ENCODE data around the gene MRPL33.

MRPL33 gene

DNA sequence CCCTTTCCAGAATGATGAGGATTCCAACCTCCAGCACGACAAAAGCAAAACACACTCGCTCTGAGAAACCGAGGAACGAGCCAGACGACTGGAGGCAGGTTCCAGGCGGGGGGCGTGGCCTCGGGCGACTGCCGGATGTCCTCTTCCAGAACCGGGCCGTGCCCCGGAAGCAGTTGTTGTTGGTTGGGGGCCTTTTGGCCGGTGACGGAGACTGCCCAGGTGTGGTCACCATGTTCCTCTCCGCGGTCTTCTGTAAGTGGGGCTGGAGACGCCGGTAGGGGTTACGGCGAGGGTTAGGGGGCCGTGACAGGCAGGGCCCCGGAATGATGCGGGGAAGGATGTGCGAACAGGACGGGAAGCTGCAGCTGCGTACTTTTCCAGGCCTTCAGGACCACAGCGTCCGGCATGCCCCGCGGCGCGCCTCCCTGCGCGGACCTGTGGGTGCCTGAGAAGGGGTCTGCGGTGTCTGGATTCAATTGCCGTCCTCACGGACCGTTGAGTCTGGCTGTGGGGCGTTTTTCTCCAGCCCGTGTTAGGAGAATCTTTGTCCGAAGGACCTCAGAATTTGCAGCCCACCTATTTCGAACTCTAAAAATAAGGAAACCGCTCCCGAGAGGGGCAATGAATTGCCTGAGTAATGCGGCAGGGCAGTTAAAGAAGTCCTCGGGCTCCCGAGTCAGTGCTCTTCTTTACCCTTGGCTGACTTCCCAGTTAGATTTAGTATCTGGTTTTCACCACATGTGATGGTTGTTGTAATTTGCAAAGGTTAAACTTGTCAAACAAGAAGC lies at the start of gene MRPL33:
MRPL33 (plus strand) TSS at position 172 of the 788 bp plus-strand sequence; CDS start at position 231, 59 bp downstream.
- peak; percentile 85 for DNase-seq (ENCODE audit: low read depth)
- TF ChIP-seq, protein P1, sequence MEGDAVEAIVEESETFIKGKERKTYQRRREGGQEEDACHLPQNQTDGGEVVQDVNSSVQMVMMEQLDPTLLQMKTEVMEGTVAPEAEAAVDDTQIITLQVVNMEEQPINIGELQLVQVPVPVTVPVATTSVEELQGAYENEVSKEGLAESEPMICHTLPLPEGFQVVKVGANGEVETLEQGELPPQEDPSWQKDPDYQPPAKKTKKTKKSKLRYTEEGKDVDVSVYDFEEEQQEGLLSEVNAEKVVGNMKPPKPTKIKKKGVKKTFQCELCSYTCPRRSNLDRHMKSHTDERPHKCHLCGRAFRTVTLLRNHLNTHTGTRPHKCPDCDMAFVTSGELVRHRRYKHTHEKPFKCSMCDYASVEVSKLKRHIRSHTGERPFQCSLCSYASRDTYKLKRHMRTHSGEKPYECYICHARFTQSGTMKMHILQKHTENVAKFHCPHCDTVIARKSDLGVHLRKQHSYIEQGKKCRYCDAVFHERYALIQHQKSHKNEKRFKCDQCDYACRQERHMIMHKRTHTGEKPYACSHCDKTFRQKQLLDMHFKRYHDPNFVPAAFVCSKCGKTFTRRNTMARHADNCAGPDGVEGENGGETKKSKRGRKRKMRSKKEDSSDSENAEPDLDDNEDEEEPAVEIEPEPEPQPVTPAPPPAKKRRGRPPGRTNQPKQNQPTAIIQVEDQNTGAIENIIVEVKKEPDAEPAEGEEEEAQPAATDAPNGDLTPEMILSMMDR (conservative IDR thresholded peaks at IDR 0.05; ENCODE audit: control insufficient read depth, insufficient read depth, low read depth, low read length): no peak
- H3K4me3 ChIP-seq (ENCODE audit: control insufficient read depth, low read depth, low read length): peak within 1 kb of the TSS; percentile 94

DNA sequence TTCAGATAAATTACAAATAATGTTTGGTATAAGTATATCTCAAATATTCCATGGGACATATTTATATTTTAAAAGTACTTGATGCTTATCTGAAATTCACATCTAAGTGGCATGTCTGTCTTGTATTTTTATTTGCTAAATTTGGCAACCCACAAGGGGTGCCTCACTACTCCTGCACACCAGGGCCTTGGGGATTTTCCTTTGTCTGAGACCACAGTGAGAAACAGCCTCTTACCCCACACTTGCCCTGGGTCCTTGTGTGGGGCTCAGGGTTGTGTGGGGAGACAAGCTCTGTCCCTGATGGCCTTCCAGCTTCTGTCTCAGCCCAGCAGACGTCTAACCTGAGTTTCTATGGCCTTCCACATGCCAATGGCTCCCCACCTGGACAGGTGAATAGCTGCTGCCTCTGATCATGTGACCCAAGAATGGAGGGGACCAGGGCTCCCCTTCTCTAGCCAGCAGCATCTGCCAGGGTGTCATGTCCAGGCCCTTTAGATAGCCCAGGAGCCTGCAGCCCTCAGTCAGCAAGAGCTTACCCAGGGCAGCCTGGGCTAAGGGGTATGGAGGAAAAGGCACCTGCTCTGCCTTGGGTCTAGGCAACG lies 49.5 kb upstream of the MRPL33 start:
- TF ChIP-seq, protein P1 (conservative IDR thresholded peaks at IDR 0.05; ENCODE audit: control insufficient read depth, insufficient read depth, low read depth, low read length): no peak
- no peak overlapping the region for H3K4me3 ChIP-seq (ENCODE audit: control insufficient read depth, low read depth, low read length)
- DNase-seq (ENCODE audit: low read depth): no peak

DNA sequence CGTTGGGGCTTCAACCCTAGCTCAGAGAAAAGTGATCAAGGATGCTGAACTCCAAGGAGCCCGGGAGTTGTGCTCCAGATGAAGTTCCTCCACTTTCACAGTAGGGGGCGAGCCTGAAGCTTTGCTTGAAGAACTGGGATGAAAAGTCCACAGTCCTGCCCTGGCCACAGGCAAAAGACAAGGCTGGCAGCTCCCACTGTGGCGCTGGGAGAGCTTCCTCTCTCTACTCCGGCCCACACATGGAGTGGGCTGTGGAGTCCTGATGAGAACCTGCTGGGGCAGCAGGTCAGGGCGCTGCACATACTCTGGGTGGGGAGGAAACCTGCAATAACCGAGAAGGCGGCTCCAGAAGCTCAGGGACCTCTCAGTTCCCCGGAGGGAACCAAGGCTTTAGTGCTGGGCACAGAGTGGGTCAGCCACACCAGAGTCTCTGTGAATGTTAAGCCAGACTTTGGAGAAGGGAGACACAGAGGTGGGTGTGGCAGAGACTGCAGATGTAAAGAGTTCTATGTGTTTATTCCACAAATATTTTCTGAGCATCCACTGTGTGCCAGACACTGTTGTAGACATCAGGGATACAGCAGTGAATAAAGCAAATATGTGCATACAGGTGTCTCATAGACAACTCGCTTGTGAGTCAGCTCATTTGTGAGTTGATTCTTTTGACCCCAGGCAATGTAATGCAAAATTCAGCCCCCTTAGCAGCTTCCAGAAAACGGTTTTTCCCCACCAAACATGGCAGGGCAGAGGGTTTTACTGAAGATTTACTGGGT lies 48.0 kb upstream of the MRPL33 start:
- H3K4me3 ChIP-seq (ENCODE audit: control insufficient read depth, low read depth, low read length): no peak overlapping the region
- DNase-seq (ENCODE audit: low read depth): peak; percentile 78
- TF ChIP-seq, protein P1 (conservative IDR thresholded peaks at IDR 0.05; ENCODE audit: control insufficient read depth, insufficient read depth, low read depth, low read length): peak; percentile 88

DNA sequence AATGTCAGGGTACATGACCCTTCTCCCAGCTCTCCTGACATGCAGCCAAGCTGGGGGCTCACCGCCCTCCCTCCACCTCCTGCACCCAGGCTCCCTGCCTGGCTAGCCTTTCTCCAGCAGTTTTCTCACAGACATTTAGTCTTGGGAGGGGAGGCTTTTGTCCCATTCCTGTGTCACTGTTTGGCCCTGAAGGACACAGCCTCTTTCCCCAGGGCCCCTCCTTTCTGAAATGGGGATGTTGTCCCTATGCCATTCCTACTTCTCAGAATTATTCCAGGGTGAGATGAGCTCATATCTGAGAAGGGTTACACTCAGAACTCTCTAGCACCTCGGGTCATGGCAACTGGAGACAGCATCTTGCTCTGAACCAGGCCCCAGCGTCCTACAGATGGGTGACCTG lies 47.3 kb upstream of the MRPL33 start:
- no peak for DNase-seq (ENCODE audit: low read depth)
- TF ChIP-seq, protein P1 (conservative IDR thresholded peaks at IDR 0.05; ENCODE audit: control insufficient read depth, insufficient read depth, low read depth, low read length): no peak
- no peak overlapping the region for H3K4me3 ChIP-seq (ENCODE audit: control insufficient read depth, low read depth, low read length)

DNA sequence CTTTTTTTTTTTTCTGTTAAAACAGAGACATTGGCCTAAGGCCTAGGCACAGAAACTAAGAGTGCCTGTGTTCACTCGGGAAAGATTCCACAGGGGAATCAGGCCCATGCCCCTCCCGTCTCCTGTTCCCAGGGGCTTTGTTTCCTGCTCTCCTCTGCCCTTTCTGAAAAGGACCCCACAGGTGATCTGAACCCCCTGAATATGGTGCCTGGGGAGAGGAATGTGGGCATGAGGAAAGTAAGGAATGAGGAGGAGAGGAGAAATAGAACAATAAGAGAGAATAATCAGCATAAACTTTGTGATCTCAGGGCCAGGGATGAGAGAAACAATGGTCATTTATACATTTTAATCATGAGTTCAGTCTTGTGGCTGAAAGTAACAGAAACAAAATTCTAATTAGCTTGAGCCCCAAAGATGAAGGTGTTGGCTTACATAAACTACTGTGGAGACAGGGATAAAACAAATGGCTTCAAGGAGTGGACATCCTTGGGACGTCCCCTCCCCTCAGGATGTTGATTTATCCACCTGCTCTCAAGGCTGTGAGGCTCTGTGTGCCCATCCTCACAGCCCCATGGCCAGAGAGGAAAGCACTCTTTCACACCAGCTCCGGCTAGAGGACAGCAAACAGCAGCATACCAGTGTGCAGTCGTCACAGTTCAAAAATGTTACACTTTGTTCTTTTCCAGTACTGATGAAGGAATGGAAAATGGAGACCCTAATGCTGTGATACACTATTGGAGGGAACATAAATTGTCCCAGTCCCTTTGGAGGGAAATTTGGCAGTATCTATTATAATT lies 46.4 kb upstream of the MRPL33 start:
- TF ChIP-seq, protein P1 (conservative IDR thresholded peaks at IDR 0.05; ENCODE audit: control insufficient read depth, insufficient read depth, low read depth, low read length): no peak
- no peak overlapping the region for H3K4me3 ChIP-seq (ENCODE audit: control insufficient read depth, low read depth, low read length)
- DNase-seq (ENCODE audit: low read depth): peak; percentile 49

DNA sequence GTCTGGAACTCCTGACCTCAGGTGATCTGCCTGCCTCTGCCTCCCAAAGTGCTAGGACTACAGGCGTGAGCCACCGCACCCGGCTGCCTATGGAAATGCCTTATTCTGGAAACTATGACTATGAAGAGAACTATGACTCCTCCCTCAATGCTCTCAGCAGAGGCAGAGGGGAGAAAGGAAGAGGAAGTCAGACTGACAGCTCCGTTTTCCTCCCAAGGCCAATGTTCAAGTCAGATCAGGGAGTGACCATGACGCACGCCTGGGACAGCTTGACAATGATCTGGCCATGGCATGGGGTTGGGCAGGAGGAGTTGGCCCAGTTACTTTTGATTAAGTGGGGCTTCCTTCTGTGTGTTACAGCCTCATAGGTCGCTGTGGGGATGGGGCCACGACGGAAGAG lies 44.3 kb upstream of the MRPL33 start:
- TF ChIP-seq, protein P1 (conservative IDR thresholded peaks at IDR 0.05; ENCODE audit: control insufficient read depth, insufficient read depth, low read depth, low read length): no peak
- DNase-seq (ENCODE audit: low read depth): no peak

More for the DNA sequence above, 44.3 kb upstream of the MRPL33 start:
- H3K4me3 ChIP-seq (ENCODE audit: control insufficient read depth, low read depth, low read length): no peak overlapping the region
